Measurements from ENCODE around the gene KCNK4.
A peak's percentile ranks its signal among the peaks of the same experiment; 100 is the strongest.

The KCNK4 gene

GRCh38 chr11:64337538-64338249 is 46.6 kb downstream of the KCNK4 start:
- DNase-seq (ENCODE audit: low read depth) = no peak
- H3K4me3 ChIP-seq (ENCODE audit: low read depth, low read length) = no peak overlapping the region
- TF ChIP-seq CTCF (conservative IDR thresholded peaks at IDR 0.05; ENCODE audit: low read depth, low read length) = no peak

DNA sequence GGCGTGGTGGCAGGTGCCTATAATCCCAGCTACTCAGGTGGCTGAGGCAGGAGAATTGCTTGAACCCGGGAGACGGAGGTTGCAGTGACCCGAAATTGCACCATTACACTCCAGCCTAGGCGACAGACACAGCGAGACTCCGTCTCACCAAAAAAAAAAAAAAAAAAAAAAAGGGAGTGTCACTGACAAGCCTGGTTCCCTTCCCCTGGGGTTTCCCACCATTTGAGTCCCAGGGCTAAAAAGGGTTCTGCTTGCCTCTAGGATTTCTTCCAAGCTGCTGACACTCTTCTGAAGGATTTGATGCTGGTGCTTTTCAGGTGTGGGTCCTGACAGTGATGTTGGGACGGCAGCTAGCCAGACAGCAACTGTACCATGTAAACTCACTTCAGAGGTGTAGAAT is 47.6 kb downstream of the KCNK4 start:
- H3K4me3 ChIP-seq (ENCODE audit: low read depth, low read length) = no peak overlapping the region
- no peak for TF ChIP-seq CTCF (conservative IDR thresholded peaks at IDR 0.05; ENCODE audit: low read depth, low read length)
- DNase-seq (ENCODE audit: low read depth) = no peak

DNA sequence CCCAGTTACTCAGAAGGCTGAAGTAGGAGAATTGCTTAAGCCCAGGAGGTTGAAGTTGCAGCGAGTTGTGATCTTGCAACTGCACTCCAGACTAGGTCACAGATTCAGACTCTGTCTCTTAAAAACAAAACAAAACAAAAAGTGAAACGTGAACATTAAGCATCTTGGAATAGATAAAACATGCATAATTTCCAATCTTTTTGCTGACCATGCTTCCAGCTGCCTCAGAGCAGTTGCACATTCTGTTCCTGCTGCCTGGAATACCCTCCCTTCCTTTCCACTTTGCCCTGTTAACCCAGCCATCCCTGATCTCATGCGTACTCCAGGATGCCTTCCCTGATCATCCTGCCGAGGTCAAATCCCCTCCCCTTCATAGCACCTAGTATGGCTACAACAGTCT is 48.2 kb downstream of the KCNK4 start:
- H3K4me3 ChIP-seq (ENCODE audit: low read depth, low read length) = no peak overlapping the region
- TF ChIP-seq CTCF (conservative IDR thresholded peaks at IDR 0.05; ENCODE audit: low read depth, low read length) = no peak
- no peak for DNase-seq (ENCODE audit: low read depth)

DNA sequence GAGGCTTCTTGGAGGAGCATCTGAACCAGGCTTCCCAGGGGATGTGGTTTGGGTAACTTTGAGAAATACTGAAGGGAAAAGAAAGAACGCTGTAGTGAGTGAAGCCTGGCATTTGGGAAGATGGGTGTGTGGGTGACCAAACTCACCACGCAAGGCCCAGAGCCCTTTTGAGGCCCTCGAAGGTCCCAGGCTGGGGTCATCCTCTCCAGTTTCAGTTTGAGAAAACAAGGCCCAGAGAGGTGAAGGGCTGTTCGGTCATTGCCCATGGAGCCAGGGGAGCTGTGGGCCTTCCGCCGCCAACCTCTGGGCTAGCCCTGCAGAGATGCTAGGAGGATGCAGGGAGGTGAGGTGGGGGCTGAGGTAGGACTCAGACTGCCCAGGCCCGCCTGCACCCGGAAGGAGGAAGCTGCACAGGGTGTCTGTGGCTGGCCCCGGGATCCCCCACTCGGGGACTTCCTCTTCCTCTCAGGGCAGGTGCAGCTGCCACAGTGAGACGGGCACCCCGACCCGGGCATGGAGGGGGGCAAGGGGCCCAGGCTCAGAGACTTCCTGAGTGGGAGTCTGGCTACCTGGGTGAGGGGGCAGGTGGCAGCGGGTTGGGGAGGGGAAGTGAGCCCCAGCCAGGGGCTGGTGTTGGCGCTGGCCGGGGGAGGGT is 48.8 kb downstream of the KCNK4 start, which contains the start of gene CCDC88B:
TSS of gene CCDC88B (plus strand) at position 451 of the 655 bp plus-strand sequence. CDS start at position 514, 63 bp downstream.
- no peak within 1 kb of the TSS for H3K4me3 ChIP-seq (ENCODE audit: low read depth, low read length)
- no peak for TF ChIP-seq CTCF (conservative IDR thresholded peaks at IDR 0.05; ENCODE audit: low read depth, low read length)
- DNase-seq (ENCODE audit: low read depth) = no peak

- TF ChIP-seq CTCF (conservative IDR thresholded peaks at IDR 0.05; ENCODE audit: low read depth, low read length) = peak; percentile 32
- no peak for DNase-seq (ENCODE audit: low read depth)
- no peak overlapping the region for H3K4me3 ChIP-seq (ENCODE audit: low read depth, low read length)
Observed at GRCh38 chr11:64340671-64341335, 49.7 kb downstream of the KCNK4 start.

- no peak for DNase-seq (ENCODE audit: low read depth)
- TF ChIP-seq CTCF (conservative IDR thresholded peaks at IDR 0.05; ENCODE audit: low read depth, low read length) = no peak
- no peak overlapping the region for H3K4me3 ChIP-seq (ENCODE audit: low read depth, low read length)
Observed at GRCh38 chr11:64341429-64341828, 50.3 kb downstream of the KCNK4 start.
